ENCODE results near the gene RALGPS1.

RALGPS1 gene

DNA sequence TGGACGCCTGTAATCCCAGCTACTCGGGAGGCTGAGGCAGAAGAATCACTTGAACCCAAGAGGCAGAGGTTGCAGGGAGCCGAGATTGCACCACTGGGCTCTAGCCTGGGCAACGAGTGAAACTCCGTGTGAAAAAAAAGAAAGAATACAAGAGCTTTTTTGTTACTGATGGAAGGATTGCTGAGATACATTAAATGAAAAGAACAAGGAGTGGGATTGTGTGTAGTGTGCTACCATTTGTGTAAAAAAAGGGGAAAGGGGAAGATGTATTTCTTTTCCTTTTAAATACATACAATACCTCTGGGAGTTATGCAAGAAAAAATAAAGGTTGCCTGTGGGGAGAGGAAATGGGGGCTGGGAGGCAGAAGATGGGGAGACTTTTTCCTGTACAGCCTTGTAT, 335.3 kb downstream of the RALGPS1 start:
- in situ Hi-C loops (cut with MboI; ENCODE audit: low pct_unique_long_range_greater_than_20kb, low sequenced_read_pairs, unreplicated experiment), result no loop called here
- no peak for DNase-seq (ENCODE audit: low spot score)

DNA sequence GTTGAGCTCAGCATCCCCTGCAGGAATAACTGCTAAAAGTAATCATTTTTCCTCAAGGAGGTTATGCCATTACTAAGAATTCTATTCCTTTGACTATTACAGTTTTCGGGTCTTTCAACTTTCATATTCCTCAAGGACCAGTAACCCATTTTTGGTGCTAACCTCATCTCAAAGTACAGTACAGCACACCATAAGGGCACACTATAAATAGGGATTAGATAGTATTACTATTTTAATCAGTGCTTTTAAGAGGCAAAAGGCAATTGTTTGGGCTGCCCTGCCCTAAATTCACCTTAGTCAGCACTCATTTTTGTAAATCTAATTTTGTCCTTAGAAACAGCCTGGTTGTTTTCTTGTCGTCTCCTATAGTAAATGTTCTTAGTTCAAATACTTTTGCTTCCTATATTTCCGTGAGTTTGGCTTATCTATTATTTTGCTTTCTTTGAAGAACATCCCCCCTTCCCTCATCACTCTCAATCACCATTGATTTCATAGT, 336.4 kb downstream of the RALGPS1 start:
- in situ Hi-C loops (cut with MboI; ENCODE audit: low pct_unique_long_range_greater_than_20kb, low sequenced_read_pairs, unreplicated experiment), result no loop called here
- no peak for DNase-seq (ENCODE audit: low spot score)
- no peak for TF ChIP-seq CTCF (IDR thresholded peaks at IDR 0.05; ENCODE audit: extremely low read depth, insufficient read depth, missing control alignments)

More for the DNA sequence above, 335.3 kb downstream of the RALGPS1 start:
- TF ChIP-seq CTCF (IDR thresholded peaks at IDR 0.05; ENCODE audit: extremely low read depth, insufficient read depth, missing control alignments), result no peak

- no peak for DNase-seq (ENCODE audit: low spot score)
- in situ Hi-C loops (cut with MboI; ENCODE audit: low pct_unique_long_range_greater_than_20kb, low sequenced_read_pairs, unreplicated experiment), result no loop called here
- TF ChIP-seq CTCF (IDR thresholded peaks at IDR 0.05; ENCODE audit: extremely low read depth, insufficient read depth, missing control alignments), result no peak
These were observed 338.1 kb downstream of the RALGPS1 start for GRCh38 chr9:127252410-127253318.

DNA sequence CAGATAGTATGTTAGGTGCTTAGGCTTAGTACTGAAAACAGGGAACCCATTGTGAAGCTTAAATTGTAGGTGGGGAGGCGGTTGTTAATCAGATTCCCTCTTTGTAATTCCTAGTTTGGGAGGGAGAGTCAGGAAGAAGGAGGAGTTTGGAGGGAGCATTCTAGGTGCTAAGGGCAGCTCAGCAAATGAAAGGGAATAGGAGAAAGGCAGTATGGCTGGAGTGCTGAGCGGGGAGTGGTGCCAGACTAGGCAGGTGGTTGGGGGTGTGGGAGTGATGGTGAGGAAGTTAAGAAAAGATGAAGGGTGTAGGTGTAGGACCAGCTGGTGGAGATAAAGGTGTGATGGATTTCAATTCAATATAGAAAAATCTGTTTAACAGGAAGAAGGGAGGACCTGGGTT, 338.9 kb downstream of the RALGPS1 start:
- in situ Hi-C loops (cut with MboI; ENCODE audit: low pct_unique_long_range_greater_than_20kb, low sequenced_read_pairs, unreplicated experiment), result no loop called here
- TF ChIP-seq CTCF (IDR thresholded peaks at IDR 0.05; ENCODE audit: extremely low read depth, insufficient read depth, missing control alignments), result no peak
- no peak for DNase-seq (ENCODE audit: low spot score)

DNA sequence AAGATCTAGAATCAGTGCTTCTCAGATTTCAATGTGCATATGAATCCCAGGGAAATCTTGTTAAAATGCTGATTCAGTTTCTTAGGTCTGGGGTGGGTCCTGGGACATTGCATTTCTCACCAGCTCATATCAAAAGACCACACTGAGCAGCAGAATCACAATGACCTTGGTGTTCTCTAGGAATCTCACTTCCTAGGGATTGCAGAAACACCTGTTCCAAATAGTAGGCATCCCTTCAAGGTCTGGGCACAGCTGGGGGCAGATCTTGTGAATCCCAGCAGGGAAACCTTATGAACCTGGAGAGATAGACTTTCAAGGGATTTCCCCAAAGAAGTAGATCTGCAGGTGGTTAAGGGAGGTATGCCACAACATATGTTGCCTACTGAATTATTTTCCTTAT, 341.1 kb downstream of the RALGPS1 start:
- no peak for TF ChIP-seq CTCF (IDR thresholded peaks at IDR 0.05; ENCODE audit: extremely low read depth, insufficient read depth, missing control alignments)
- no peak for DNase-seq (ENCODE audit: low spot score)
- in situ Hi-C loops (cut with MboI; ENCODE audit: low pct_unique_long_range_greater_than_20kb, low sequenced_read_pairs, unreplicated experiment), result no loop called here

DNA sequence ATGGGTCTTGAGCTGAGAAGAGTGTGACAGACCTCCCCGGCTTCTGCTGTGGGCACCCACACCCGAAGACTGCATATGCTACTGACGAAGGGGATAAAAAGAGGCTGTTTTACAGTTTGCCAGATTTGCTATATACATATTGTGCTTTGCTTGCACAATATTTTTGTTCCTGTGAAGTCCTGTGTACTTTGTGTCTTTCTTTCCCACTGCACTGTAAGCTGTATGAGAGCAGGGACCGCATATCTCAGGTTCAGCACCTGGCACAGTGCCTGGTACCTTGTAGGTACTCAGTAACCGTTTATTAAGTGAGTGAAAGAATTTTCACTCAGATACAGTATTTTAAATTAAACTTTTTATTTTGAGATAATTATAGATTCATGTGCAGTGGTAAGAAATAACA, 341.7 kb downstream of the RALGPS1 start:
- DNase-seq (ENCODE audit: low spot score), result no peak
- in situ Hi-C loops (cut with MboI; ENCODE audit: low pct_unique_long_range_greater_than_20kb, low sequenced_read_pairs, unreplicated experiment), result no loop called here
- TF ChIP-seq CTCF (IDR thresholded peaks at IDR 0.05; ENCODE audit: extremely low read depth, insufficient read depth, missing control alignments), result no peak
